Stimulated activated naive B cell treated with anti-CD40 and anti-IgM and Interleukin-4, amounts not matched to agents 10 μg/mL and 1 μg/mL and 100 μg/mL, for 72 hours (primary cell): ENCODE data around the gene PREP.

ENCODE experiments used
- ATAC-seq, 2 donors: fragments of 150-1000 bp; cut with Tn5 transposase; replicated peaks; 2 replicates each; pipeline ENCODE4 v1.10.0; 2021; ENCODE audit warnings: moderate library complexity in 1 of 2
- DNase-seq: peaks from one replicate; pipeline ENCODE4 v3.0.0; 2021
- H3K27ac Mint-ChIP-seq: one replicate; pipeline ENCODE4 v1.8.0; 2022; ENCODE audit warnings: mild to moderate bottlenecking, mixed read lengths
- H3K27me3 Mint-ChIP-seq, 2 donors: one replicate each; pipeline ENCODE4 v1.8.0; 2022; ENCODE audit warnings: mixed read lengths in 2 of 2
- H3K36me3 Mint-ChIP-seq, 2 donors: one replicate each; pipeline ENCODE4 v1.8.0; 2022; ENCODE audit warnings: mixed read lengths in 2 of 2, mild to moderate bottlenecking in 1 of 2
- H3K4me1 Mint-ChIP-seq, 2 donors: one replicate each; pipeline ENCODE4 v1.8.0; 2022; ENCODE audit warnings: mixed read lengths in 2 of 2, mild to moderate bottlenecking in 1 of 2
- H3K4me3 Mint-ChIP-seq, 2 donors: one replicate each; pipeline ENCODE4 v1.8.0; 2022; ENCODE audit warnings: mild to moderate bottlenecking in 2 of 2, mixed read lengths in 2 of 2, moderate library complexity in 1 of 2
- H3K9me3 Mint-ChIP-seq, 2 donors: one replicate each; pipeline ENCODE4 v1.8.0; 2022; ENCODE audit warnings: mixed read lengths in 2 of 2, mild to moderate bottlenecking in 1 of 2

Gene PREP

GRCh38 chr6:105402939-105403935 lies at the start of gene PREP:
TSS of gene PREP (minus strand) at chr6:105403082. CDS start at chr6:105402891, 191 bp downstream.
- Mint-ChIP-seq H3K27me3 (peaks cover 13 to 19% of the 10 kb centered on the region in 2 donors), H3K4me1 (peaks cover 24 to 46% of the 10 kb centered on the region in 2 donors), H3K36me3 (peaks cover 2 to 5% of the 10 kb centered on the region in 2 donors), H3K9me3 (no peaks in the 10 kb centered on the region), H3K27ac (peak within 1 kb of the TSS; percentile 96), H3K4me3 (peak within 1 kb of the TSS; percentile 95 to 98)
- peak; percentile 85 for DNase-seq
- ATAC-seq, result peak; percentile 95

- Mint-ChIP-seq H3K27me3 (peaks cover 0 to 12% of the 10 kb centered on the region in 2 donors), H3K27ac (no peak overlapping the region), H3K9me3 (no peaks in the 10 kb centered on the region), H3K4me3 (no peak overlapping the region), H3K4me1 (peaks cover 7 to 10% of the 10 kb centered on the region in 2 donors), H3K36me3 (no peaks in the 10 kb centered on the region)
- DNase-seq (no peak), ATAC-seq (no peak)
Measured at GRCh38 chr6:105452376-105452775, 49.5 kb upstream of the PREP start.

- ATAC-seq, result no peak
Measured at GRCh38 chr6:105449756-105450390, 47.0 kb upstream of the PREP start.

GRCh38 chr6:105445481-105445880 lies 42.6 kb upstream of the PREP start:
- no peaks in the 10 kb centered on the region for H3K4me1 Mint-ChIP-seq
- H3K9me3 Mint-ChIP-seq, result no peaks in the 10 kb centered on the region
- no peaks in the 10 kb centered on the region for H3K36me3 Mint-ChIP-seq
- DNase-seq (no peak), ATAC-seq (no peak)
- H3K27ac Mint-ChIP-seq, result no peak overlapping the region
- H3K4me3 Mint-ChIP-seq, result no peak overlapping the region
- H3K27me3 Mint-ChIP-seq, result peaks cover 9 to 13% of the 10 kb centered on the region in 2 donors

More at GRCh38 chr6:105449756-105450390, 47.0 kb upstream of the PREP start:
- Mint-ChIP-seq H3K4me1 (peaks cover 7 to 10% of the 10 kb centered on the region in 2 donors), H3K4me3 (no peak overlapping the region), H3K27me3 (peaks cover under 1 to 18% of the 10 kb centered on the region in 2 donors), H3K36me3 (no peaks in the 10 kb centered on the region), H3K9me3 (no peaks in the 10 kb centered on the region), H3K27ac (no peak overlapping the region)
- no peak for DNase-seq

- DNase-seq, result no peak
- H3K27me3 Mint-ChIP-seq, result peaks cover 15% of the 10 kb centered on the region in 2 donors
- no peak for ATAC-seq
- H3K4me3 Mint-ChIP-seq, result no peak overlapping the region
- no peak overlapping the region for H3K27ac Mint-ChIP-seq
- no peaks in the 10 kb centered on the region for H3K36me3 Mint-ChIP-seq
- no peaks in the 10 kb centered on the region for H3K9me3 Mint-ChIP-seq
- no peaks in the 10 kb centered on the region for H3K4me1 Mint-ChIP-seq
Measured at GRCh38 chr6:105443941-105444340, 41.1 kb upstream of the PREP start.

- no peak for ATAC-seq
Measured at GRCh38 chr6:105442369-105442768, 39.5 kb upstream of the PREP start.

GRCh38 chr6:105437236-105437635 lies 34.4 kb upstream of the PREP start:
- Mint-ChIP-seq H3K27ac (no peak overlapping the region), H3K4me1 (no peaks in the 10 kb centered on the region), H3K36me3 (no peaks in the 10 kb centered on the region), H3K4me3 (no peak overlapping the region), H3K9me3 (no peaks in the 10 kb centered on the region), H3K27me3 (peaks cover 8 to 14% of the 10 kb centered on the region in 2 donors)
- DNase-seq (no peak), ATAC-seq (no peak)

More at GRCh38 chr6:105442369-105442768, 39.5 kb upstream of the PREP start:
- H3K4me1 Mint-ChIP-seq, result no peaks in the 10 kb centered on the region
- peaks cover 13 to 18% of the 10 kb centered on the region in 2 donors for H3K27me3 Mint-ChIP-seq
- DNase-seq, result no peak
- no peak overlapping the region for H3K27ac Mint-ChIP-seq
- no peaks in the 10 kb centered on the region for H3K36me3 Mint-ChIP-seq
- H3K9me3 Mint-ChIP-seq, result no peaks in the 10 kb centered on the region
- no peak overlapping the region for H3K4me3 Mint-ChIP-seq

GRCh38 chr6:105433723-105434122 lies 30.8 kb upstream of the PREP start:
- Mint-ChIP-seq H3K27ac (no peak overlapping the region), H3K36me3 (no peaks in the 10 kb centered on the region), H3K27me3 (peaks cover 3 to 6% of the 10 kb centered on the region in 2 donors), H3K4me1 (no peaks in the 10 kb centered on the region), H3K9me3 (no peaks in the 10 kb centered on the region), H3K4me3 (no peak overlapping the region)
- ATAC-seq, result no peak
- no peak for DNase-seq

GRCh38 chr6:105432797-105433196 lies 29.9 kb upstream of the PREP start:
- Mint-ChIP-seq H3K27ac (no peak overlapping the region), H3K4me3 (no peak overlapping the region), H3K4me1 (no peaks in the 10 kb centered on the region), H3K36me3 (no peaks in the 10 kb centered on the region), H3K27me3 (peaks cover 0 to 5% of the 10 kb centered on the region in 2 donors), H3K9me3 (no peaks in the 10 kb centered on the region)
- DNase-seq (no peak), ATAC-seq (no peak)

GRCh38 chr6:105431226-105431625 lies 28.3 kb upstream of the PREP start:
- no peak for DNase-seq
- Mint-ChIP-seq H3K27me3 (peaks cover 0 to 5% of the 10 kb centered on the region in 2 donors), H3K27ac (no peak overlapping the region), H3K9me3 (no peaks in the 10 kb centered on the region), H3K4me1 (no peaks in the 10 kb centered on the region), H3K4me3 (no peak overlapping the region), H3K36me3 (no peaks in the 10 kb centered on the region)
- ATAC-seq, result no peak

- Mint-ChIP-seq H3K27me3 (no peaks in the 10 kb centered on the region), H3K4me3 (no peak overlapping the region), H3K9me3 (no peaks in the 10 kb centered on the region), H3K4me1 (no peaks in the 10 kb centered on the region), H3K27ac (no peak overlapping the region), H3K36me3 (no peaks in the 10 kb centered on the region)
- DNase-seq (no peak), ATAC-seq (no peak)
Measured at GRCh38 chr6:105430685-105431084, 27.8 kb upstream of the PREP start.

- Mint-ChIP-seq H3K4me3 (no peak overlapping the region), H3K4me1 (no peaks in the 10 kb centered on the region), H3K36me3 (no peaks in the 10 kb centered on the region), H3K9me3 (no peaks in the 10 kb centered on the region), H3K27ac (no peak overlapping the region), H3K27me3 (no peaks in the 10 kb centered on the region)
- no peak for ATAC-seq
- DNase-seq, result no peak
Measured at GRCh38 chr6:105429676-105430075, 26.8 kb upstream of the PREP start.

- ATAC-seq (no peak), DNase-seq (no peak)
- no peak overlapping the region for H3K27ac Mint-ChIP-seq
- no peaks in the 10 kb centered on the region for H3K36me3 Mint-ChIP-seq
- peaks cover 2 to 6% of the 10 kb centered on the region in 2 donors for H3K4me1 Mint-ChIP-seq
- H3K4me3 Mint-ChIP-seq, result no peak overlapping the region
- peaks cover 5 to 6% of the 10 kb centered on the region in 2 donors for H3K27me3 Mint-ChIP-seq
- H3K9me3 Mint-ChIP-seq, result no peaks in the 10 kb centered on the region
Measured at GRCh38 chr6:105428342-105428957, 25.6 kb upstream of the PREP start.

GRCh38 chr6:105424175-105424783 lies 21.4 kb upstream of the PREP start:
- Mint-ChIP-seq H3K27ac (no peak overlapping the region), H3K36me3 (no peaks in the 10 kb centered on the region), H3K9me3 (peaks cover 0 to under 1% of the 10 kb centered on the region in 2 donors), H3K4me3 (no peak overlapping the region), H3K27me3 (peaks cover 5 to 10% of the 10 kb centered on the region in 2 donors), H3K4me1 (peaks cover 2 to 6% of the 10 kb centered on the region in 2 donors)
- DNase-seq (peak; percentile 20), ATAC-seq (peak; percentile 73 to 76)
